GM12865 (cell line): ENCODE results near the gene PTPRZ1.

Experiments
- DNase-seq: peaks from one replicate; pipeline ENCODE4 v3.0.0; 2010; ENCODE audit warnings: low read depth
- H3K4me3 ChIP-seq: 2 replicates; pipeline ENCODE4 v1.5.1; 2011; ENCODE audit warnings: mild to moderate bottlenecking, low read depth, low read length, control low read depth
- TF ChIP-seq, protein P1 (sequence below): IDR thresholded peaks from 2 replicates; pipeline ENCODE4 v1.5.1; 2011; ENCODE audit warnings: low read length, control low read depth, low read depth, inconsistent platforms; ENCODE audit not compliant: insufficient read depth; ENCODE audit errors: missing control alignments

The PTPRZ1 gene

DNA sequence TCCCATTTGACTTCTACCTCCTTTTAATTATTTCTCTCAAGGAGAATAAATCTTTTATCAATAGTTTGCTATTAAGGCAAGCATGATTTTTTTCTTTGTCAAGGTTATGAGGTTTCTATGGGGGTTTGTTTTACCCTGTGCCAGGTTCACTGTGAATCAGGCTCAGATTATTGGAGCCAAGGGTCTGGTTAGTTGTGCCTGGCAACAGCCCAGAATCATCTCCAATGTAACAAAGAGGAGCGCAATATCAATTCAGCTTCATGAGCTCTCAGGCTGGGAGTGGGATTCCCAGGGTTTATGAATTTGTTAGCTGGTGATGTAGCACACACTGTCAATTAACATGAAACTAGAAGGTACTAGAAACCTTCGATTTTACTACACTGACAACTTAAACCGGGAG, 197.9 kb downstream of the PTPRZ1 start:
- TF ChIP-seq, protein P1, sequence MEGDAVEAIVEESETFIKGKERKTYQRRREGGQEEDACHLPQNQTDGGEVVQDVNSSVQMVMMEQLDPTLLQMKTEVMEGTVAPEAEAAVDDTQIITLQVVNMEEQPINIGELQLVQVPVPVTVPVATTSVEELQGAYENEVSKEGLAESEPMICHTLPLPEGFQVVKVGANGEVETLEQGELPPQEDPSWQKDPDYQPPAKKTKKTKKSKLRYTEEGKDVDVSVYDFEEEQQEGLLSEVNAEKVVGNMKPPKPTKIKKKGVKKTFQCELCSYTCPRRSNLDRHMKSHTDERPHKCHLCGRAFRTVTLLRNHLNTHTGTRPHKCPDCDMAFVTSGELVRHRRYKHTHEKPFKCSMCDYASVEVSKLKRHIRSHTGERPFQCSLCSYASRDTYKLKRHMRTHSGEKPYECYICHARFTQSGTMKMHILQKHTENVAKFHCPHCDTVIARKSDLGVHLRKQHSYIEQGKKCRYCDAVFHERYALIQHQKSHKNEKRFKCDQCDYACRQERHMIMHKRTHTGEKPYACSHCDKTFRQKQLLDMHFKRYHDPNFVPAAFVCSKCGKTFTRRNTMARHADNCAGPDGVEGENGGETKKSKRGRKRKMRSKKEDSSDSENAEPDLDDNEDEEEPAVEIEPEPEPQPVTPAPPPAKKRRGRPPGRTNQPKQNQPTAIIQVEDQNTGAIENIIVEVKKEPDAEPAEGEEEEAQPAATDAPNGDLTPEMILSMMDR, result no peak
- no peak overlapping the region for H3K4me3 ChIP-seq
- DNase-seq, result no peak

- H3K4me3 ChIP-seq, result no peak overlapping the region
- TF ChIP-seq, protein P1, result no peak
- no peak for DNase-seq
These were observed 199.3 kb downstream of the PTPRZ1 start for GRCh38 chr7:122072272-122072671.

DNA sequence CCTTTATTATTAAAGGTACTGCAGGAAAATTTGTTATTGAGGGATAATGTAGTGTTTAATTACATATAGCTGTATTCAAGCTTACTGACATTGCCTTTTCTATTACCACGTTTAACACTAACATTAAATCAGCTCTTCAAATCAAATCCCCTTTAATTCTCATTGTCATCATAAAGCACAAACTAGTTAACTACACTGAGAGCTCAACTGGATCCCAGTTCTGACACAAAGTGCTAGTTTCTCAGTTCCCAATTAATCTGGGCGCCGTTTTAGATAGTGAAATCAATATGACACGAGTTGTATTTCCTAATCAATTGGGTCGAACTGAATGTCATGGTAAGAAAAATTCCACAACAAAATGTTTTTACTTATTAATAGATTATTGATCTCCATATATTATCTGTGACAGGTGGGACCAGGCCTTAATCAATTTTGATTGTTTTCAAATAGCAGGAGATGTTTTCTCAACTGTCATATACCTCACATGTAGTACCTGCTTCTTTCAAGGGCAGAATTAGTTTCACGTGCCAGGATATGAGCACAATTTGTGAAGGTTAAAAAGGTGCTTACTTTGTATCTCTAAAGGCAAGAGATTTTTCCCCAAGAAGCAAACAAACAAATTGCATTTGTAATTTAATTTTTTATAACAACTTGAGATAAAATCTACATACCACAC, 200.1 kb downstream of the PTPRZ1 start:
- DNase-seq, result no peak
- TF ChIP-seq, protein P1, result no peak
- no peak overlapping the region for H3K4me3 ChIP-seq

- TF ChIP-seq, protein P1, result no peak
- no peak for DNase-seq
- H3K4me3 ChIP-seq, result no peak overlapping the region
These were observed 200.7 kb downstream of the PTPRZ1 start for GRCh38 chr7:122073635-122074034.

DNA sequence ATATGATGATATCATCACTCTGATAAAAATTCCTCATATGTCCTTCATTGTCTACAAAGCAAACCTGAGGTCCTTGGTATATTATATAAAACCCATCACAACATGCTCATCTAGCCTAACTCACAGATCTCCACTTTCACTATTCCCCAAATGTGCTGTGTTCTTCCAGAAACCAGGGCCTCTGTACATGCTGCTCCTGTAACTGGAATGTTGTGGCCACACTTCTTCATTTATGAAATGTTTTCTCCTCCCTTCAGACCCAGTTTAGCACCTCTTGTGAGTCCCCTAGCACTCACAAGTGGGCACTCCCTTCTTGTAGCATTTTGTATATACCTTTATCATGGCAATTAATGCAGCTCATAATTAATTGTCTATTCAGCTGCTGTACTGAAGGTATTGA, 209.2 kb downstream of the PTPRZ1 start:
- TF ChIP-seq, protein P1, result no peak
- H3K4me3 ChIP-seq, result no peak overlapping the region
- DNase-seq, result no peak

DNA sequence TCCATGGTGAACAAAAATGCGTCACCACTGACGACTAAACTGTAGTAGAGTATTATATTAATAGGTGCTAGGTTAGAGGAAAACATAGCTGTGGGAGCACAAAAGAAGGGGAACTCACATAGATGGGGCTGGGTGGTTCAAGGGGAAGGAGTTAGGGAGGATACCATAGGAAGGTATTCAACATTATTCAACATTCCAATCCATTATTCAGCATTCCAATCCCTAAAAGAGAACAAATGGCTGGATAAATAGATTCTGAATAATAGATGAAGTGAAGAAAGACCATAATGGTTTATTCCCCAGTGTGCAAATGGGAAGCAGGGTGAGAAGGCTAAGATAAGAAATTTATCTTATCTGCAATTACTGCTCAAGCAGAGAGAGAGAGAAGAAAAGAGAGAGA, 209.7 kb downstream of the PTPRZ1 start:
- H3K4me3 ChIP-seq, result no peak overlapping the region
- no peak for DNase-seq
- TF ChIP-seq, protein P1, result no peak

GRCh38 chr7:122092964-122093797, 220.2 kb downstream of the PTPRZ1 start:
- TF ChIP-seq, protein P1, result peak; percentile 84
- H3K4me3 ChIP-seq, result no peak overlapping the region
- peak; percentile 88 for DNase-seq
